Endothelial cell of coronary artery (primary cell): ENCODE results near the gene RFX6. TPM values are rescaled to one million over a fixed set of nuclear protein-coding genes. Genes with fewer than 3 reads are reported as not detected.

Source experiments
- total RNA-seq: library from RNA; depleted of rRNA; stranded (reverse); fragments of >200 nt; gene quantifications from 2 replicates; pipeline ENCODE4 v1.2.3, GENCODE V29; 2014

Gene RFX6
- total RNA-seq = not detected in 2 replicates

DNA sequence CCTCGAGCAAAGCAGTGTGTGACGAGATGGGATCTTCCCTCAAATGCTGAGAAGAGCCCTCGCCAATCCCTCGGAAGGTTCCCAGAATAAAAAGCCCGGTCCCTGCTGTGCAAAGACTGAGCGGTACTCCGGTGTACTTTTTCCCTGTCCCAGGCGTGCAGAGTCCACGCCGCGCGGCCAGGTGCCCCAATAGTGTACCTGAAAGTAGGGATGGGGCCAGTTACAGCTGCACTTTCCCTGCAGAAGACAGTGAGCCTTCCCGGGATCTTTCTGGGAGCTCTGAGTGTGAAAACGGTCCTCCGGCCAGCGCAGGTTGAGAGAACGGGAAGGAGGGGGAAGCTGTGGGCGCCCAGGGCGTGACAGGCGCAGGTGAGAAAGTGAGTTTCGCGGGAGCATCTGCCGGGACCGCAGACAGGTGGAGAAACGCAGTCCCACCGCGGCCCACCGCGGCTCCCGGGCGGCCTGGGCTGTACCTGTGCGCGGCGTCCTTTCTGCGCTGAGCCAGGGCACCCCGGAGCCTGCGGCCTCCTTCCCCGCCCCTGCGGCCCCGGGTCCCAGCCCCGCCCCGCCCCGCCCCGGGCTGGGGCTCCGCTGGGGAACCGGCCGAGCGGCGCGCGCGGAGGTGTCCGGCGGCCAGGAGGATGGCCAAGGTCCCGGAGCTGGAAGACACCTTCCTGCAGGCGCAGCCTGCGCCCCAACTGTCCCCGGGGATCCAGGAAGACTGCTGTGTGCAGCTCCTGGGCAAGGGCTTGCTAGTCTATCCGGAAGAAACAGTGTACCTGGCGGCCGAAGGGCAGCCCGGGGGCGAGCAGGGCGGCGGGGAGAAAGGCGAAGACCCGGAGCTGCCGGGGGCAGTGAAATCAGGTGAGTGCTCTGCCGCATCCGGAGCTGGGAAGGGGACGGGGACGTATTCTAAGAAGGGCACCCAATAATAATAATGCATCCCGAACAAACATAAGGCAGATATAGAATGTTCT is at the start of gene RFX6:
Gene RFX6, plus strand, starts transcription at position 608 of the 977 bp plus-strand sequence. Its CDS starts 34 bp downstream, at position 642.

DNA sequence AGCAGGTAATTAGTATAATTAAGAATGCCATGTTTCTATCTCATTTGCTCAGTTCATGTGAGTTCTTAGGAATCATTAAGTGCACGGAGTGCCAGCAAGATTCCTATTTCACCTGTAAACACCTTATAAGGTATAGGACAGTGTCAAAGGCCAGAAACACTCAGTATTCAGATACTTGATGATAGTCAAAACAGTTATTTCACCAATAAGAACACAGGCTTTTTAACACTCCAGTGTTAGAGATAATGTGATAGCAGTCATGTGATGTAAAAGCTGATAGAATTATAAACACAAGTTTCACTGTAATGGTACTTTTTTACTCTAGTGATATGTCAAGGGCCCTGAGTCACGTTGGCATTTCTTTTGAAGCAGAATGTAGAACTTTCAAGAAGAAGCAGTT is 48.1 kb upstream of the RFX6 start, which contains the start of gene GPRC6A:
Gene GPRC6A, minus strand, starts transcription at position 101 of the 400 bp plus-strand sequence. Its CDS starts 70 bp downstream, at position 31.

Other genes starting within 250 kb of the RFX6 start
- gene ZUP1, start 208.5 kb upstream of the RFX6 start, total RNA-seq = 14.8 and 16.5 TPM in 2 replicates
- gene KPNA5, start 196.0 kb upstream of the RFX6 start, total RNA-seq = 7.9 and 9.0 TPM in 2 replicates
- gene FAM162B, start 111.5 kb upstream of the RFX6 start, total RNA-seq = 0.09 and 0.19 TPM in 2 replicates
- gene GPRC6A, start 48.2 kb upstream of the RFX6 start, total RNA-seq = not detected in 2 replicates